Occipital lobe (tissue), 2 donors: Measurements from ENCODE around the gene ZNF641. TPM values are rescaled to one million over a fixed set of nuclear protein-coding genes. Genes with fewer than 3 reads are reported as not detected.
A peak's percentile ranks its signal among the peaks of the same experiment; 100 is the strongest.

Source experiments
- DNase-seq: peaks from one replicate; lab custom pipeline; 2025; lab: John Stamatoyannopoulos, UW
- total RNA-seq: library from RNA; depleted of rRNA; stranded (reverse); fragments of >200 nt; gene quantifications from one replicate; pipeline ENCODE4 v1.2.3, GENCODE V29; 2014

Gene ZNF641
- 50.5 TPM for total RNA-seq

- DNase-seq = peak; percentile 69
Measured at GRCh38 chr12:48350249-48351021, at the start of gene ZNF641. ZNF641 (minus strand) TSS chr12:48350919; CDS start chr12:48348090, 2,829 bp downstream.

- DNase-seq = no peak
Measured at GRCh38 chr12:48390026-48390425, 39.3 kb upstream of the ZNF641 start.

- DNase-seq = no peak
Measured at GRCh38 chr12:48389409-48389808, 38.7 kb upstream of the ZNF641 start.

- DNase-seq = no peak
Measured at GRCh38 chr12:48388938-48389337, 38.2 kb upstream of the ZNF641 start.

- DNase-seq = no peak
Measured at GRCh38 chr12:48388460-48388859, 37.7 kb upstream of the ZNF641 start.

GRCh38 chr12:48380596-48380995 is 29.9 kb upstream of the ZNF641 start:
- no peak for DNase-seq

- DNase-seq = no peak
Measured at GRCh38 chr12:48379794-48380193, 29.1 kb upstream of the ZNF641 start.

GRCh38 chr12:48377646-48378045 is 26.9 kb upstream of the ZNF641 start:
- DNase-seq = no peak

- no peak for DNase-seq
Measured at GRCh38 chr12:48374164-48374563, 23.4 kb upstream of the ZNF641 start.

- no peak for DNase-seq
Measured at GRCh38 chr12:48366131-48366530, 15.4 kb upstream of the ZNF641 start.

- DNase-seq = no peak
Measured at GRCh38 chr12:48361664-48362339, 11.1 kb upstream of the ZNF641 start.

- DNase-seq = no peak
Measured at GRCh38 chr12:48358937-48359513, 8.3 kb upstream of the ZNF641 start.

- DNase-seq = no peak
Measured at GRCh38 chr12:48356041-48356768, 5.5 kb upstream of the ZNF641 start.

- no peak for DNase-seq
Measured at GRCh38 chr12:48352157-48352760, 1.5 kb upstream of the ZNF641 start.

GRCh38 chr12:48351022-48351708 is 446 bp upstream of the ZNF641 start:
- no peak for DNase-seq

GRCh38 chr12:48349471-48349870 is 1.2 kb downstream of the ZNF641 start:
- no peak for DNase-seq

GRCh38 chr12:48342980-48343379 is 7.7 kb downstream of the ZNF641 start:
- no peak for DNase-seq

- no peak for DNase-seq
Measured at GRCh38 chr12:48340943-48341342, 9.8 kb downstream of the ZNF641 start.

GRCh38 chr12:48339442-48340117 is 11.1 kb downstream of the ZNF641 start:
- DNase-seq = no peak

GRCh38 chr12:48336564-48336963 is 14.2 kb downstream of the ZNF641 start:
- no peak for DNase-seq
